Measurements from ENCODE around the gene ATP5IF1. TPM values are rescaled to one million over a fixed set of nuclear protein-coding genes. Genes with fewer than 3 reads are reported as not detected.
A peak's percentile ranks its signal among the peaks of the same experiment; 100 is the strongest.

Gene ATP5IF1
- total and polyA plus RNA-seq, 9 of the 15 experiments (the other 6 are each of a cell fraction or from before 2014, with no cell fraction given), result 292 to 1,422 (median 388) TPM

GRCh38 chr1:28233264-28233606 is 2.7 kb upstream of the ATP5IF1 start (continued):
- no peak for TF ChIP-seq ZBTB11 (CRISPR knock-in tag; IDR thresholded peaks at IDR 0.05)
- no peak for TF ChIP-seq GTF2E2 (tag; IDR thresholded peaks at IDR 0.05)

- peak overlapping the region; percentile 67 for H3K4me3 ChIP-seq
- peaks cover 48% of the 10 kb centered on the region for H3K79me2 ChIP-seq (ENCODE audit: control insufficient read depth, insufficient read depth, low read length)
- no peaks in the 10 kb centered on the region for H3K9me3 ChIP-seq (replicated peaks; ENCODE audit: control insufficient read depth, insufficient read depth, low read depth, low read length)
- H3K4me1 ChIP-seq (replicated peaks in 1 of 2; ENCODE audit: control insufficient read depth in 2 of 2, insufficient read depth in 2 of 2, low read length in 2 of 2), result peaks cover 19 to 21% of the 10 kb centered on the region in 2 experiments
- H3K9me1 ChIP-seq (ENCODE audit: control insufficient read depth, insufficient read depth, low read length), result no peaks in the 10 kb centered on the region
- intact Hi-C loops (cut with micrococcal nuclease), result loop anchor here (10.0 kb wide), 1 partner anchor 408 kb away; the partner anchor contains the start of genes RNU11 and TAF12
- peak overlapping the region; percentile 95 for H2AFZ ChIP-seq (ENCODE audit: low read depth, low read length)
- H3K9ac ChIP-seq (ENCODE audit: insufficient read depth in 1 of 2, low read depth in 2 of 2, low read length in 2 of 2), result peak overlapping the region; percentile 79 to 96
- peak; percentile 54 to 86 (median 60) for DNase-seq (ENCODE audit: extremely low read depth in 1 of 4, low spot score in 3 of 4)
- H3K4me2 ChIP-seq (ENCODE audit: insufficient read depth, low read length), result peak overlapping the region; percentile 93
- H3K27me3 ChIP-seq (ENCODE audit: control insufficient read depth in 2 of 2, insufficient read depth in 2 of 2, low read length in 2 of 2), result no peaks in the 10 kb centered on the region
- H4K20me1 ChIP-seq (replicated peaks; ENCODE audit: control insufficient read depth, insufficient read depth, low read length), result 0 out of 2 replicates have a peak, but pooled peaks cover 6% of the 10 kb centered on the region
- no TSS peak for BruUV-seq (replicated peaks)
- 2% methylated on average over 20 of the region's 20 CpGs for WGBS (ENCODE audit: insufficient coverage, low coverage, missing lambda C conversion rate)
- peaks cover 20% of the 10 kb centered on the region for H3K36me3 ChIP-seq (ENCODE audit: control insufficient read depth, insufficient read depth, low read length)
- in situ Hi-C loops (cut with MboI), result no loop called here
- H3K27ac ChIP-seq (ENCODE audit: extremely low read depth, low read depth, low read length), result peak overlapping the region; percentile 71
- POLR2A ChIA-PET, result interaction anchor here (0.6 to 4.8 kb wide), 18 partner anchors 9 to 590 kb away, joined by 3 to 40 read pairs (median 5); partner anchors contain the start of genes MED18, RCC1, RNU11 and SESN2
- CTCF ChIA-PET (ENCODE audit: low intra/inter-chr PET ratio), result no interaction called here
- ATAC-seq, result peak; percentile 57
- FAIRE-seq, result peak; percentile 77
- TF ChIP-seq ZBTB2 (IDR thresholded peaks at IDR 0.05), result peak; percentile 14; the same call in 1 of the 2 replicates
- TF ChIP-seq PRMT5 (CRISPR knock-in tag; IDR thresholded peaks at IDR 0.05), result no peak
- no peak for TF ChIP-seq ZBTB1 (CRISPR knock-in tag; IDR thresholded peaks at IDR 0.05; ENCODE audit: borderline replicate concordance, low read depth)
- TF ChIP-seq NFRKB (IDR thresholded peaks at IDR 0.05; ENCODE audit: low read depth), result 0 out of 2 replicates have a peak, but pooled peaks have one; percentile 15
- no peak for TF ChIP-seq ZNF324 (CRISPR knock-in tag; IDR thresholded peaks at IDR 0.05)
- TF ChIP-seq PKNOX1 (IDR thresholded peaks at IDR 0.05), result peak; percentile 52
- TF ChIP-seq ATF7 (IDR thresholded peaks at IDR 0.05), result peak; percentile 31; the same call in 1 of the 2 replicates
- TF ChIP-seq MAX (CRISPR knock-in tag; IDR thresholded peaks at IDR 0.05), result 0 out of 2 replicates have a peak, but pooled peaks have one; percentile 4
- no peak for TF ChIP-seq ZKSCAN8 (CRISPR knock-in tag; IDR thresholded peaks at IDR 0.05)
- no peak for TF ChIP-seq NELFE (IDR thresholded peaks at IDR 0.05; ENCODE audit: insufficient read depth, insufficient read length)
- TF ChIP-seq MXI1 (IDR thresholded peaks at IDR 0.05; ENCODE audit: low read depth, low read length), result peak; percentile 37; the same call in 1 of the 2 replicates
- peak; percentile 63; the same call in 1 of the 2 replicates for TF ChIP-seq ERF (CRISPR knock-in tag; IDR thresholded peaks at IDR 0.05)
Observed at GRCh38 chr1:28236656-28237322, 865 bp downstream of the ATP5IF1 start.

Data from K562 (cell line).